GM13977 (cell line): ENCODE results near the gene ADRB2.

Experiments
- DNase-seq: peaks from one replicate; pipeline ENCODE4 v3.0.0; 2012; ENCODE audit warnings: low spot score
- CTCF ChIP-seq: IDR thresholded peaks from 2 replicates; pipeline ENCODE4 v1.5.1; 2012; ENCODE audit warnings: mild to moderate bottlenecking, control low read depth; ENCODE audit not compliant: insufficient read depth; ENCODE audit errors: extremely low read depth, missing control alignments
- in situ Hi-C: fragments of 300-500 bp; cut with MboI; formaldehyde crosslinking; loops from one replicate; pipeline ENCODE4 v1.12.0; 2022; ENCODE audit warnings: low sequenced_read_pairs, low pct_unique_long_range_greater_than_20kb, mixed read lengths, inconsistent platforms; ENCODE audit not compliant: unreplicated experiment

ADRB2 gene

GRCh38 chr5:148838357-148838756, 11.9 kb downstream of the ADRB2 start:
- TF ChIP-seq CTCF: no peak
- no peak for DNase-seq
- in situ Hi-C loops: no loop called here

- DNase-seq: no peak
- TF ChIP-seq CTCF: no peak
- in situ Hi-C loops: no loop called here
These were observed 13.5 kb downstream of the ADRB2 start for GRCh38 chr5:148839960-148840359.

GRCh38 chr5:148840531-148840930, 14.1 kb downstream of the ADRB2 start:
- no peak for TF ChIP-seq CTCF
- DNase-seq: no peak
- in situ Hi-C loops: no loop called here

- TF ChIP-seq CTCF: no peak
- in situ Hi-C loops: no loop called here
- no peak for DNase-seq
These were observed 15.1 kb downstream of the ADRB2 start for GRCh38 chr5:148841519-148841918.

GRCh38 chr5:148842161-148842560, 15.8 kb downstream of the ADRB2 start:
- DNase-seq: no peak
- in situ Hi-C loops: no loop called here
- TF ChIP-seq CTCF: no peak

GRCh38 chr5:148843510-148844318, 17.3 kb downstream of the ADRB2 start:
- no peak for TF ChIP-seq CTCF
- in situ Hi-C loops: no loop called here
- DNase-seq: no peak
